NCI-H2029 (cell line): ENCODE measurements around the gene OR10C1.

Experiments
- DNase-seq: peaks from one replicate; lab custom pipeline; 2025; lab: John Stamatoyannopoulos, UW

OR10C1 gene

GRCh38 chr6:29477923-29478450 is 38.9 kb downstream of the OR10C1 start:
- DNase-seq, result no peak

GRCh38 chr6:29478740-29479139 is 39.6 kb downstream of the OR10C1 start:
- no peak for DNase-seq

GRCh38 chr6:29479560-29479959 is 40.5 kb downstream of the OR10C1 start:
- DNase-seq, result no peak

- no peak for DNase-seq
These were observed 44.1 kb downstream of the OR10C1 start for GRCh38 chr6:29483186-29483585.

GRCh38 chr6:29483735-29484134 is 44.6 kb downstream of the OR10C1 start:
- DNase-seq, result no peak

GRCh38 chr6:29486577-29486976 is 47.5 kb downstream of the OR10C1 start:
- DNase-seq, result no peak

GRCh38 chr6:29487131-29487530 is 48.0 kb downstream of the OR10C1 start:
- DNase-seq, result no peak

GRCh38 chr6:29487660-29488059 is 48.6 kb downstream of the OR10C1 start, which contains the start of gene MAS1L:
Gene MAS1L, minus strand, starts transcription at chr6:29487956. Its CDS starts 54 bp downstream, at chr6:29487902.
- DNase-seq, result no peak

- no peak for DNase-seq
These were observed 49.8 kb downstream of the OR10C1 start for GRCh38 chr6:29488874-29489273.

- DNase-seq, result no peak
These were observed 50.2 kb downstream of the OR10C1 start for GRCh38 chr6:29489286-29489685.

- DNase-seq, result no peak
These were observed 50.9 kb downstream of the OR10C1 start for GRCh38 chr6:29490055-29490454.

- no peak for DNase-seq
These were observed 51.4 kb downstream of the OR10C1 start for GRCh38 chr6:29490552-29490951.
